ENCODE data around the gene IGFL3. TPM values are rescaled to one million over a fixed set of nuclear protein-coding genes. Genes with fewer than 3 reads are reported as not detected.

Gene IGFL3
- total and polyA plus RNA-seq, 2 of the 13 experiments (the other 11 are each of a cell fraction or from before 2014, with no cell fraction given), result not detected

DNA sequence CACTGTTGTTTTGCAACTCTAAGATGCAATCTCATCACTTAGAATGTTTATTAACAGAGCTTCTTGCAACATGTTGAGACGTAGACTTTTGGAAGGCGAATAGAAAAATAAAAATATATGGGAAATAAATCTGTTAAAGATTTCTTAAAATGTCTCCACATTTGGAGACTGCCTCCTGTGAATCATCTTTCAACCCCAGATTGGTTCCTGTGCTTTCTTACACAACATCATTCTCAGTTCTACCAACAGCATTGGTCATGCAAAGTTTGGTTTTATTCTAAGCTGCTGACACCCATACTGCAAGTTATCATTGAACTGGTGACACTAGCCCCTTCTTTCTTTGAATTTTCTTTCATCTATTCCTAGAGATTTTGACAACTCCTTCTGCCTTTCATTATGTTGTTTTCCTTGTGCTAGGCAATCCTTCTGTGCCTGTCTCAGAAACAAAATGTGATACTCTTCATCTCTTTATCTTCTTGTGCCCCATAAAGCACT, 1.6 kb upstream of the IGFL3 start:
- H3K9ac ChIP-seq (ENCODE audit: insufficient read depth, low read depth, low read length), result no peak overlapping the region
- peaks cover 0 to 11% of the 10 kb centered on the region in 2 experiments; a peak in 2 of 5 replicates for H3K27me3 ChIP-seq (ENCODE audit: control insufficient read depth in 1 of 2, insufficient read depth in 2 of 2, low read length in 2 of 2)
- ChIA-PET CTCF (ENCODE audit: low intra/inter-chr PET ratio, low total read pairs) (no interaction called here), POLR2A (no interaction called here)
- H3K36me3 ChIP-seq (replicated peaks in 1 of 2; ENCODE audit: control insufficient read depth in 1 of 2, insufficient read depth in 2 of 2, low read length in 2 of 2), result no peaks in the 10 kb centered on the region
- TF ChIP-seq XBP1 (CRISPR knock-in tag; IDR thresholded peaks at IDR 0.05) (no peak), ELF1 (CRISPR knock-in tag; IDR thresholded peaks at IDR 0.05) (no peak), ZKSCAN8 (CRISPR knock-in tag; IDR thresholded peaks at IDR 0.05; ENCODE audit: borderline replicate concordance) (no peak), NFE2L2 (IDR thresholded peaks at IDR 0.05; ENCODE audit: low read length) (no peak), KLF15 (CRISPR knock-in tag; IDR thresholded peaks at IDR 0.05; ENCODE audit: borderline replicate concordance) (no peak), RORA (CRISPR knock-in tag; IDR thresholded peaks at IDR 0.05) (no peak), SMYD3 (CRISPR knock-in tag; IDR thresholded peaks at IDR 0.05) (no peak), ZNF33A (CRISPR knock-in tag; IDR thresholded peaks at IDR 0.05; ENCODE audit: borderline replicate concordance) (no peak)
- TF ChIP-seq, protein P1, sequence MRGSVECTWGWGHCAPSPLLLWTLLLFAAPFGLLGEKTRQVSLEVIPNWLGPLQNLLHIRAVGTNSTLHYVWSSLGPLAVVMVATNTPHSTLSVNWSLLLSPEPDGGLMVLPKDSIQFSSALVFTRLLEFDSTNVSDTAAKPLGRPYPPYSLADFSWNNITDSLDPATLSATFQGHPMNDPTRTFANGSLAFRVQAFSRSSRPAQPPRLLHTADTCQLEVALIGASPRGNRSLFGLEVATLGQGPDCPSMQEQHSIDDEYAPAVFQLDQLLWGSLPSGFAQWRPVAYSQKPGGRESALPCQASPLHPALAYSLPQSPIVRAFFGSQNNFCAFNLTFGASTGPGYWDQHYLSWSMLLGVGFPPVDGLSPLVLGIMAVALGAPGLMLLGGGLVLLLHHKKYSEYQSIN (CRISPR knock-in tag; IDR thresholded peaks at IDR 0.05; ENCODE audit: borderline replicate concordance), result no peak
- H4K20me1 ChIP-seq (ENCODE audit: insufficient read depth, low read length), result no peaks in the 10 kb centered on the region
- FAIRE-seq, result no peak
- H3K9me3 ChIP-seq (ENCODE audit: low read length), result no peaks in the 10 kb centered on the region
- no peak overlapping the region for H2AFZ ChIP-seq (ENCODE audit: low read length)
- 31% methylated on average over 2 of the region's 2 CpGs for WGBS (ENCODE audit: low lambda C conversion rate)
- DNase-seq (ENCODE audit: low spot score), result no peak
- in situ Hi-C loops (cut with HindIII; ENCODE audit: extremely low pct_ligation_motif_present, low pct_unique_long_range_greater_than_20kb), result no loop called here
- no peaks in the 10 kb centered on the region for H3K4me1 ChIP-seq (ENCODE audit: insufficient read depth, low read length)
- no peak overlapping the region for H3K4me2 ChIP-seq (ENCODE audit: low read depth, low read length)
- no peaks in the 10 kb centered on the region for H3K79me2 ChIP-seq (ENCODE audit: insufficient read depth, low read length)
- no peak for ATAC-seq
- no TSS peak for BruUV-seq (replicated peaks)
- no peak overlapping the region for H3K27ac ChIP-seq (ENCODE audit: extremely low read length, insufficient read depth, low read length)
- H3K4me3 ChIP-seq (replicated peaks in 1 of 3; ENCODE audit: insufficient read depth in 1 of 3, low read depth in 2 of 3, low read length in 3 of 3), result no peak overlapping the region
- intact Hi-C loops (cut with micrococcal nuclease; ENCODE audit: unreplicated experiment), result no loop called here

Measured in HepG2 (cell line).